ENCODE measurements around the gene STXBP1.

GRCh38 chr9:127580879-127581475, 31.1 kb upstream of the STXBP1 start:
- TF ChIP-seq CTCF (conservative IDR thresholded peaks at IDR 0.05) (no peak), EZH2 (IDR thresholded peaks at IDR 0.05; ENCODE audit: low read depth) (no peak)
